NOMO-1 (cell line): Measurements from ENCODE around the gene RBMS3.

Experiments
- DNase-seq, 2 experiments: peaks; one replicate each; lab custom pipeline; 2025; ENCODE audit not compliant: unreplicated experiment in 2 of 2; lab: John Stamatoyannopoulos, UW

RBMS3 gene

DNA sequence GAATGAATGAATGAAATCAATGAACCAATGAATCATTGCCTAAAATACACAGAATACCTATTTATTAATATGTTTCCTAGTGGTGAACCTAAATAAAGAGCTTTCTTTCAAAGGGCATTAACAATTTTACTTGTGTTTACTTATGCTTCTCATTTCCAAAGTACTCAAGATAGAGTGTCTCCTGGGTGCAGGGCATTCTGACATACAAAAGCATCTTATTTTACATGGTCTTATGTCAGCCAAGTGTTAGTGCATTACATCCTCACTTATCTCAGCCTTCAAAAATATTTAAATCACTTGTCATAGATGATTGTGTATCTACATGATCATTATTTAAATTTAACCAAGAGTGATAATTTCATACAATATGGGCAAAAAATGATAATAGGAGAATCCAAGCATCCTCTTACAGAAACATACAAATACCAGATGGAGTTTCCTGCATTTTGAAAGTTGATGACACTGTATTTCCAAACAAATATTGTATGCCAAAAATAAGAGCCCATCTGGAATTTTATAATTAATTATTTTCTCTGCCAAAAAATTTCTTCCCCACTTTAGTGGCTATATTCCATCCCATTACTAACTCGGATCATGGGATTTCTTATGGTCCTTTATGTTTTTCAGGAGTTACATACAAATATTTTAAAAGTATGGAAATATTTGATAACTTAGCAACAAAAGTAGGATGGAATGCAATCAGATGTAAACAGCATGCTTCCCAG lies 279.0 kb downstream of the RBMS3 start:
- no peak for DNase-seq

DNA sequence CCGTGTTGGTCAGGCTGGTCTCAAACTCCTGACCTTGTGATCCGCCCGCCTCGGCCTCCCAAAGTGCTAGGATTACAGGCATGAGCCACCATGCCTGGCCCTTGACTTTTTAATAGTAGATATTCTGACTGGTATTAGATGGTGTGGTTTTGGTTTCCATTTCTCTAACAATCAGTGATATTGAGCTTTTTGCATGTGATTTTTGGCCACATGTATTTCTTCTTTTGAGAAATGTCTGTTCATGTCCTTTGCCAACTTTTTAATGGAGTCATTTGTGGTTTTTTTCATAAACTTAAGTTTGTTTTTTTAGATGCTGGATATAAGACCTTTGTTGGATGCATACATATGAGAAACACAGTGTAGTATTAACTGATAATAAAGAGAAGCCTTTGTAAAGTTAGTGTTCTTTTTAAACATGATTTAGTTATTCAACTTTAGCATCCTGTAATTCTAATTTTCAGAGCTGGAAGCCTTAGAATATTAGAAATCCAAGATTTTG lies 280.8 kb downstream of the RBMS3 start:
- DNase-seq: no peak

DNA sequence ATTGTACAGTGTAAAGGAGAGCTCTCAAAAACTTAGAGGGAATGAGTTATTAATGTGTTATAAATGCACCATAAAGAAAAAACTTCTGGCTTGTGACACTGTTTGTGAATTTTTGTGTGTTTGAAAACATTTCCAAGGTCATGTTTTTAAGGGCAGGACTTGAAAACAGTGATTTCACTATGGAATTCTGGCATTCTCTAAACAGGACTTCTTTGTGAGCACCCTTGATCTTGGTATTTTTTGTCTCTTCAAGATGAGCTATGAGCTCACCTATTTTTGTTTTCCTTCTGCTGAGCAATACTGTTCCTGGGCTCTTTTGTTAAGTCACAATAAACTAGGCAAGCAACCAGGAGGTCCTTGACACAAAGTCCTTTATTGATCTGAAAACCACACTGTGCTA lies 284.4 kb downstream of the RBMS3 start:
- DNase-seq: no peak

DNA sequence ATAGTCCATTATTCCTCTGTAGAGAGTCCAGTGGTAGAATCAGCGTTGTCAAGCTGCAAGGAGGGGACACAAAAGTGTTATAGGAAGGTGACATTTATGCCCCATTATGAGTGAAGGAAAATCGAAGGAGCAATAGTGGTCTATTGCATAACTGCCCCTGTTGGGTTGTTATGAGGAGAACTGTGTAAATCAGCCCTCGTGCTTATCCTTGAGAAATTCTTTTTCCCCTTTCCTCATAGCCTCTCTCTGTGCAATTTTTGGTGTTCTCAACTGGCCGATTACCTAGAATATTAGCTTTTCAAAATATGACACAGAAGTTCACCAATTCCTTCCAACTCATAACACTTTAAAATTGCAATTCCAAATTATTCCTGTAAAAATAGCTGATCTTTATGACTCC lies 286.6 kb downstream of the RBMS3 start:
- DNase-seq: peak in 1 of 2 experiments; percentile 4

DNA sequence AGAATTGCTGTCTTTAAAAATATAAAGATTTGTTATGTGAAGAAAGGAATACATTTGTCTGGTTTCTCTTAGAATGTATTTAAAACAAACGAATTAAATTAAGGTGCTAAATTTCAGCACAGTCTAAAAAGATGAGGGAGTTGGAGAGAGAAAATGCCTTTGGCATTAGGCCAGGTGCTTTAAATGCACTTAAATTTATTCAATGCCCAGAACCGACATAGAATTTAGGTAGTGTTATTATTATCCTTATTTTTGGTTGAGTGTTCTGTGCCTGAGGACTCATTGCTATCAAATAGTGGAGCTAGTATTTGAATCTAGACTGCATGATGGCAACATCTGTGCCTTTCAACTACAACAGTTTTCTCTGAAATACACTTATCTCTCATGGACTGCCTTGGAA lies 287.5 kb downstream of the RBMS3 start:
- DNase-seq: no peak

DNA sequence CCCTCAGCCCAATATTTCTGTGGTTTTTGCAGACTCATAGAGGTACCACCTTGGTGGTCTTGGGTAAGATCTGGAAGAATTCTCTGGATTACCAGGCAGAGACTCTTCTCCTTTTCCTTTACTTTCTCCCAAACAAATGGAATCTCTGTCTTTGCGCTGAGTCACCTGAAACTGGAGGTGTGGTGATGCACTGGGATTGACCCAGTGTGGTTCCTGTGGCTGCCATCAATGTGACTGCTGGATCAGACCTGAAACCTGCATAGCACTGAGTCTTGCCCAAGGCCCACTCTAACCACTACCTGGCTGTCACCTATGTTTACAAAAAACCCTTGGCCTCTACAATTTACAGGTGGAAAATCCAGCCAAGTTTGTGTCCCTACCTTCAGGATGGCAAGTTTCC lies 295.3 kb downstream of the RBMS3 start:
- no peak for DNase-seq

DNA sequence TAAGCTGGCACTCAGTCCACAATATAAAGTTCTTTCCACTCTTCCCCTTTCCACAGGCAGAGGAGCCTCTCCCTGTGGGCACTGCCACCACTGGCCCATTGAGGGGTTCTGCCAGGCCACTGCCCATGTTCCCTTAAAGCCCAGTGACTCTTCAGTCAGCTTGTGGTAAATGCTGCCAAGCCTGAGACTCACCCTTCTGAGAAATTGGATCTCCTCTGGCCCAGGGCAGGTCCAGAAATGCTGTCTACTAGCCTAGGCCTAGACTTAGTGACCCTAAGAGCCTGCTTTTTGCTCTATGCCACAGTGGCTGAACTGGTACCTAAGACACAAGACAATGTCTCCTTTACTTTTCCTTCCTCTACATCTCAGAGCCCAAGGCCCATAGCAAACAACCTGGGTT lies 295.8 kb downstream of the RBMS3 start:
- no peak for DNase-seq

DNA sequence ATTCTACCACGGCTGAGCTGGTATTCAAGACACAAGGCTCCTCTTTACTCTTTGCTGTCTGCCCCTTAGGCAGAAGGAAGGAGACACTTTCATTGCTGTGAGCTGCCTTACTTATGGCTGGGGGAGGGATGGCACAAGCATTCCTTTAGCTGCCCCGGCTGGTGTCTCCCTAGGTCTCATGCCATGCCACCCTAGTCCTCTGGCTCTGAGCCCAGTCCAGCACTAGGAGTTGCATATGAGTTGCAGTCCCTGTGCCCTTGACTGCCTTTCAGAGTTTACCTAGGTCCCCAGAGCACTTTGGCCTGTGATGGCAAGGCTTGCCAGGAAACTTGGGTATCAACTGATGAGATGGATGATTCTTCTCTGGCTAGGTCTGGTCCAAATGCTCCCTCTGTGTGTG lies 296.4 kb downstream of the RBMS3 start:
- DNase-seq: no peak

DNA sequence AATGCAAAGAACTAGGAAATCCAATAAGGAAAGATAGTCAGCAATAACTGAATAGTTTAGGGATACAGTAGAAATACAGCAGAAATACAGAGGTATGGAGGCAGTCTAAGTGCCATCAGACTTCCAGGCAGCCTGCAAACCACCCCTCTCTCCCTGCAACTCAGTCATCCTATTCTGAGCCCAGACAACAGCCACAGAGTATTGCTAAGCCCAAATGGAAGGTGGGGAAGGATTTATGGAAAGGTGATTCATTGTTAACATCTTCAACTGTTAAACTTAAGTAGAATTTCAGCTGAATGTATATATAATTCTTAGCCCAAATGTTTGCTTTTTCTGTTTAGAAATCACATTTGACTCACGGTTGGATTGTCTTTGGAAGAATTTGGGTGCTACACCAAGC lies 300.4 kb downstream of the RBMS3 start:
- DNase-seq: no peak

DNA sequence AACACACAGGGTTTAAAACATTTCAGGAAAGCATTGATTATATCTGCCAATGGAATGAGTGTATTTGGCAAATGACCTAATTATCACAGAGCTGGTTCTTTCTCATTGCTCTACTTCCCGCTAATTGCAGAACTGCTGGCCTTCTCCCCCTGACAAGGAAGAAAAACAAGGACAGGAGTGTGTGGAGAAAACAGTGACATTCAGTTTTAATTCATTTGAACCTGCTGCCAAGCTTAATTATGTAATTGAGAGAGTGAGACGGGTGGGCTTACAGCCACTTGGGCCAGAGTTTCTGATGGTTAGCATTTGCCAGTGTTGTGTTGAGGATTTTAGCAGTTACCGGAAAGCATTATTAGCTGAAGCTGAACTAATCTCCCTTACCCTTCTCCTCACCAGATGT lies 301.4 kb downstream of the RBMS3 start:
- DNase-seq: no peak

DNA sequence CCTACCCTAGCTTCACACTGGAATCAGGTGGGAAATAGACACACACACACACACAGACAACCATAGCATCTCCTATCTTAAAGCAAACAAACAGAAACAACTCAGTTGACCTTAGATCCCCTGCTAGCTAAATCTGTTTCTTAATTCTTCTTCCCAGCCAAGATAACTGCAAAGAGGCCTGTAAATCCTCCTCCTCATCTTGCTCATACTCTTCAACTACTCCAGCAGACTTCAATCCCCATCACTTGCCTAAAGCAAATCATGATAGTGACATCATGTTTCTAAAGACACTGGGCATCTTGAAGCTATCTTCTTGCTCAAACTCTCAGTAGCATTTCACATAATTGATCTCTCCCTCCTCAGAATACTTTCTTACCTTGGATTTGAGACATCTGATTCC lies 303.0 kb downstream of the RBMS3 start:
- no peak for DNase-seq

DNA sequence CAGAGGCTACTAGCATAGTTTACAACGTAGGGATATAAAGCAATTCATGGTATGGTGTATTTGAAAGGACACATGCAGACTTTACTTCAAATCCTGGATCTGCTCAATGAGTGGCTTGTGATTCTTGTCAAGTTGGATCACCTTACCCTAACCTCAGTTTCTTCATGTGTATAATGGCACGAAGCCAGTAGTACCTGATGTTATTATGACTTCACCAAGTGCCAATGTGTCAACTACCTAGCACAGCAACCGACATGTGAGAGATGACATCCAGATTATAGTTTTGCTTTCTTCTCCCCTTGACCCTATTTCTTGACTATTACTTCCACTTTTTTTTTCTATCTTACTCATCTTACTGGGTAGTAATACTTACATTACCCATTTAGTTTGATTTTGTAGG lies 304.5 kb downstream of the RBMS3 start:
- no peak for DNase-seq

DNA sequence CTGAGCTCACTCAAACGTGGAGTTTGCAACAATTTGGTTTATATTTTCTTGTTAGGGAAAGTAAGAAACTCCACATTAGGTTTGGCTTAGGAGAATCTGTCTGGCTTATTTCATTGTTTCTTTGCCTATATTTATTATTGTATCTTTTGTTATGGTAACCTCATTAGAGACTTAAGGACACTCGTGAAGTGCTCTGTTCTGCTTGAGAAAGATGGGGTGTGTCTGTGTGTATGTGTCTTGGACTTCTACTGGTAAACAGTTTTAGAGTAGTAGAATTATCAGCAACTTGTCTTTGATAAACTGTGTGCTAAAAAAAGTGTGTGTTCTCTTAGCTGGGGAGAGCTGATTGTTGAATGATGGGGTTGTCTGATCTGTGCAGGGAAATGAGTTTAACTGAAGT lies 306.5 kb downstream of the RBMS3 start:
- no peak for DNase-seq

DNA sequence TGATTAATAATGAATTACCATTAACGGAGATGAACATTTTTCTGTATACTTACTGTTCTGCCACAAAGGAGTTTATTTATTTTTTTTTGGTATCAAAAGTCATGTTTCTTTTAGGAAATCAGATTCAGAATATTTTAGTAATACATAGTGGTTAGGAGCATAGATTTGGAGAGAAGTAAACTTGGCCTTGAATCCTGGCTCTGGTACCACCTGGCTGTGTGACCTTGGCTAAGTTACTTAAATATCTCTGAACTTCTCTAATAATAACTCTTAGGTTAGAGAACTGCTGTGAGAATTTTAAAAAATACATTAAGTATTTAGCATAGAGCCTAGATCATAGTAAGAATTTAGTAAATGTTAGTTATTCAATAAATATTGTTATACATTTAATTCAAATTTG lies 309.1 kb downstream of the RBMS3 start:
- DNase-seq: no peak

DNA sequence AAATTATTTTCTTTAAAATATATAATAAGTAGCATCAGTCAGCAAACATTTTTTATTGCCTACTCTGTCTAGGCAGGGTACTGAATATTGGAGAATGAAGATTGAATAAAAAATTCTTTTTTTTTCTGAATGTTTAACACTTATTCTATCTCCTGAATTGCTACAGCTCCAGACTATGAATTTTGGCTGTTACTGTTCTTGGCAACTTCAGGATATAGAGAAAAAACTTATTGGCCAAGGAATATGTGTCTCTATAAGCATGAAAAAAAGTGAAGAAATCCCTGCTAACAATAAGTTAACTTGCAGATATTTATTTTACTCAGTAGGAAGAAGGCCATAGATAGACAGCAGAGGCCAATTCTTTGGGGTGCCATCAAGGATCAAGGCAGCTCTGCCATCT lies 309.6 kb downstream of the RBMS3 start:
- no peak for DNase-seq

DNA sequence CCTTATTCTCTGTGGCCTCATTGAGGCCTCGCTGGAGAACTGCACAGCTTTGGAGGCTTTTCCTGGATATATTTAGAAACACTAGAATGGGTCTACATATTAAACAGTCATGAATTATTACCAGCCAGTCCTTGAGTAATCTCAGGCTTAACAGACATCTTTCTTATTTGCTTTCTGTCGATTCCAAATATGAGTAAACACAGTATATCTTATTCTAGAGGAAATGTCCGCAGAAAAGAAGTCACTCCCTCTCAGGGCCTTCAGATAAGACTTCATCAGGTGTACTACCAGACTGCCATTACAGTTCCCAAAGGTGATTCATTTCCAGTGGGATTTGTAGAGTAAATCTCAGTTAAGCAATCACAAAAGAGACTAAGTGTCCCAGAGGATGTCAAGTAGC lies 310.7 kb downstream of the RBMS3 start:
- DNase-seq: no peak

DNA sequence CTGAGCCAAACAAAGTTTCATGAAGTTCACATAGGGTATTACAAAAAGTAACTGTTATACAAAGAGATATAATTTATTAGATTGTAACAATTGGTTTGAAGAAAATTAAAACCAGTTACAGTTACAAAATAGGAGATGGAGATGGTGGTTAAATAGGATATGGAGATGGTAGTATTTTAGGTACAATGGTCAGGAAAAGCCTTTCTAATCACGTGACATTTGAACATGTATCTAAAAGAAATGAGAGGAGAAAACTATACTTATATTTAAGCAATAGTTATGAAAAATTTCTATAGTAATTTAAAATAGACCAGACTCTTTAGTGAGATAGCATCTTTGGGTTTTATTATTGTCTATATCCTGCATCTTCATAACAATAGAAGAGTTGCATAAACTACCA lies 312.9 kb downstream of the RBMS3 start:
- no peak for DNase-seq

DNA sequence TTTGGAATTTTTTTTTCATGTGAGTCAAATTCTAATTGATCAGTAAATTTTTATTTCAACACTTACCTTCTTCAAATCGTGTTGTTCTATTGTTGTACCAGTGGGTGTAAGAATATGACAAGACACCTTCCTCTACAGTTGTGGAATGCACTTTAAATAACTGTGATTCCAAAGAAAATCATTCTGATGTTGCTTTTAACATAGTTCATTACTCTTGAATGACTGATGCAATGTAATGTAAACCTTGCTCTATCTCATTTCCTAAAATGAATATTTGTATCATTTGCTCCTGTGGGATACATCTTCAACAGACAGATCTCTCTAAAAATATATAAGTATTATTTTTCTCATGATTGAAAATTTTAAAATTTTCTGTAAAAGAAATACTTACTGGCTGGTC lies 313.4 kb downstream of the RBMS3 start:
- DNase-seq: no peak

DNA sequence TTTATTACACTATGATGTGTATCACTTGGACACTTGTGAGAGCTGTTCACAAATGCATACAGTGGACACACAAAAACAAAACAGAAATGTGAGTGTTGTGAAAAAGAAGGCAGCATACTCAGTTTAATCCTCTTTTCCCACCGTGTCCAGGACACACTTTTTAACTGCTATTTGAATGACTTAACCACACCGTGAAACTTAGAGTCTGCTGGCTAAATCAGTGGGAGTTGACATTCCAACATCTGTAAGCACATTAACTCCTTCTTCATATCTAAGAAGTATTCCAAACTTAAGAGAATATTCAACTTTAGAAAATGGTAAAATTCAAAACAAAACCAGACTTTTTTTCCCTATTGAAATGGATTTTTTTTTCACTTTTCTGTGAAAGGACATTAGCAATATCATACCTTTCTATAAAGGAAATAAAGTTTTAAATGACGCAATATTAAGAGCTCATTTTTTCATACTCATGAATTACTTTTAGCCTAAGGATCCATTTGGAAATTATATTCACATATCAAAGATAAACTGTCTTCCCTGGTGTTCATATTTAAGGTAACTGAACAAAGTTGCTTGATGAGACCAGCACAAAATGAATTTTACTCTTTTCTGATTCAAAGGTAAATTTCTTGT lies 316.6 kb downstream of the RBMS3 start:
- no peak for DNase-seq

DNA sequence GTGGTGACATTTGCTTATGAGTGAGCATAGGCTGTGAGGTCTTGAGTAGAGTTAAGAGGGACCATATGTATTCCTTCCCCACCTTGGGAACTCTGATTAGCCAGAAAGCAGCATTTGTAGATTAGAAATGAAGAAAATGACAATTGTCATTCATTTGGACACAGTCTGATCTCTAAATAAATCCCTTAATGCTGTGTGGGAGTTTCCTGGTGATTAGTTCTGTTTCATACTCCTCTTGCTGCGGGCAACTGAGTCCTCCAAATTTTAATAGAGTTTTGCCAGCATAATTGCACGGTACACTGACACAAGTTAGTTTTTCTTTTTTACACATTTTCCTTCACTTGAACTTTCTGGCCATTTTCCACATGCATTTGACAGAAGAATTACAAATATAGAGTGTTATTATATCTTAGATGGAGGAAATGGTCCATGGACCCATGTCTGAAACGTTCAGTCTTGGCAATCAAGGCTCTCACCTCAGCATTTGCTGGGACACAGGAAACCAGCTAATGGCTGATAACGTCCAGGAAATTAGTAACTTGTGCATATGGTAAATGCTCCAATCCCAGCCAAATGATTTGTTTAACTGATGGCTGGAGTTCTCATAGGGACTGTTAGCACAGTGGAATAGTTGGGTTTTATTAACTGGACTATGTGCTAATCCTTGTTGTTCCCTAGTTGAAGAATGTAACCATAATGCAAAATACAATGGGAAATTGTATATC lies 321.2 kb downstream of the RBMS3 start:
- DNase-seq: no peak

DNA sequence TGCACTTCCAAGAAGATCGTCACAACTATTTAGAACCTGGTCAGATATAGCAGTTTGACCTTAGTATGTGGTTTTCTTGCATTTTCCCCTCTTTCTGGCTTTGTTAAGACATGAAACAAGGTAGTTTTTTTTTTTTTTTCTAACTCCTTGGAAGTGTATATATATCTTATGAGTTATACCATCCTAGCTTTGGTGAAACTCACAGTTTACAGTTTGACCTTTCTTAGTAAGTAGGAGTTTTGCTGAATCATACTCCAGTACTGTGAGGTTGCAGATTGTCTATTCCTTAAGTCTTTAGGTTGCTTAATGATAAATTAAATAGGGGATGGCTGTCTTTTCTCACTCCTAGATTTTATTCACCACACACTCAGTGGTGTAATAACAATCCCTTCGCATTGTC lies 325.0 kb downstream of the RBMS3 start:
- no peak for DNase-seq

DNA sequence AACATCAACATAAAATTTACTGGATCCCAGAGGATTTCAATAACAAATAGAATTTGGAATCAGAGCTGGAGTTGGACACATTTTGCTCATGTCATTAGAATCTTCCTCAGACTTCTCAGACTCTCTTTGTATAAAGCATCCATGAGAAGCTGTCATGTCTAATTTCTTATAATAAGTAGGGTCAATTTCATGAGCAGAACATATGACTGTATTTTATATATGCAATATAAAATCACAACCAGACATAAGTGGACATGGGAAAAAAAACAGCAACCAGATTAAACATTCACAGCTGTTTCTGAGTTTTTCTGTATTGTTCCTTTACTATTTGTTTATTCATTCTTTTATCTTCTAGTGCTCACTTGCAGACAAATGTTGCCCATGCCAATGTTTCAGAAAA lies 325.5 kb downstream of the RBMS3 start:
- no peak for DNase-seq
